HG02623 (cell line): ENCODE results near the gene APLF.
"Not testable (repeated sequence)": the region's sequence is repeated elsewhere in the genome, so short reads cannot be mapped to it uniquely, and the experiment has no call there.

ENCODE experiments used
- ATAC-seq: cut with Tn5 transposase; IDR thresholded peaks from one replicate; pipeline ENCODE4 v1.9.1; 2021; ENCODE audit warnings: moderate library complexity; ENCODE audit not compliant: unreplicated experiment

APLF gene

GRCh38 chr2:68521037-68521436 lies 53.7 kb downstream of the APLF start:
- ATAC-seq = no peak

GRCh38 chr2:68526943-68527342 lies 59.6 kb downstream of the APLF start:
- ATAC-seq = not testable (repeated sequence)

GRCh38 chr2:68527343-68528081 lies 60.1 kb downstream of the APLF start:
- not testable (repeated sequence) for ATAC-seq

GRCh38 chr2:68529156-68529555 lies 61.8 kb downstream of the APLF start:
- not testable (repeated sequence) for ATAC-seq

GRCh38 chr2:68529651-68530050 lies 62.3 kb downstream of the APLF start:
- ATAC-seq = not testable (repeated sequence)

- no peak for ATAC-seq
Observed at GRCh38 chr2:68536000-68536399, 68.6 kb downstream of the APLF start.

- ATAC-seq = no peak
Observed at GRCh38 chr2:68537011-68537410, 69.6 kb downstream of the APLF start.

- ATAC-seq = no peak
Observed at GRCh38 chr2:68537809-68538208, 70.4 kb downstream of the APLF start.

GRCh38 chr2:68544811-68545210 lies 77.4 kb downstream of the APLF start:
- no peak for ATAC-seq

GRCh38 chr2:68548396-68548795 lies 81.0 kb downstream of the APLF start:
- ATAC-seq = no peak

GRCh38 chr2:68553098-68553497 lies 85.7 kb downstream of the APLF start:
- ATAC-seq = no peak

- ATAC-seq = not testable (repeated sequence)
Observed at GRCh38 chr2:68555425-68556206, 88.2 kb downstream of the APLF start.

- no peak for ATAC-seq
Observed at GRCh38 chr2:68556381-68556780, 89.0 kb downstream of the APLF start.

GRCh38 chr2:68558576-68558975 lies 91.2 kb downstream of the APLF start:
- no peak for ATAC-seq

GRCh38 chr2:68559692-68560091 lies 92.3 kb downstream of the APLF start:
- ATAC-seq = no peak

- no peak for ATAC-seq
Observed at GRCh38 chr2:68560545-68560944, 93.2 kb downstream of the APLF start.

GRCh38 chr2:68561372-68561771 lies 94.0 kb downstream of the APLF start:
- ATAC-seq = no peak

GRCh38 chr2:68562934-68563333 lies 95.5 kb downstream of the APLF start:
- ATAC-seq = no peak

GRCh38 chr2:68564426-68564825 lies 97.0 kb downstream of the APLF start:
- no peak for ATAC-seq

- no peak for ATAC-seq
Observed at GRCh38 chr2:68565273-68565672, 97.9 kb downstream of the APLF start.

- ATAC-seq = no peak
Observed at GRCh38 chr2:68565858-68566257, 98.5 kb downstream of the APLF start.

GRCh38 chr2:68566362-68566761 lies 99.0 kb downstream of the APLF start:
- no peak for ATAC-seq
